Activated naive CD8-positive, alpha-beta T cell (primary cell): ENCODE data around the gene ZNF467.

Experiments
- H3K27ac Mint-ChIP-seq: one replicate; pipeline ENCODE4 v1.8.0; 2021; ENCODE audit warnings: mixed read lengths
- H3K27me3 Mint-ChIP-seq: one replicate; pipeline ENCODE4 v1.8.0; 2021; ENCODE audit warnings: mixed read lengths
- H3K36me3 Mint-ChIP-seq: one replicate; pipeline ENCODE4 v1.8.0; 2021; ENCODE audit warnings: mixed read lengths
- H3K4me1 Mint-ChIP-seq: one replicate; pipeline ENCODE4 v1.8.0; 2021; ENCODE audit warnings: low read depth, mixed read lengths
- H3K4me3 Mint-ChIP-seq: one replicate; pipeline ENCODE4 v1.8.0; 2021; ENCODE audit warnings: mild to moderate bottlenecking, mixed read lengths
- H3K9me3 Mint-ChIP-seq: one replicate; pipeline ENCODE4 v1.8.0; 2021; ENCODE audit warnings: low read depth, mixed read lengths

The ZNF467 gene

DNA sequence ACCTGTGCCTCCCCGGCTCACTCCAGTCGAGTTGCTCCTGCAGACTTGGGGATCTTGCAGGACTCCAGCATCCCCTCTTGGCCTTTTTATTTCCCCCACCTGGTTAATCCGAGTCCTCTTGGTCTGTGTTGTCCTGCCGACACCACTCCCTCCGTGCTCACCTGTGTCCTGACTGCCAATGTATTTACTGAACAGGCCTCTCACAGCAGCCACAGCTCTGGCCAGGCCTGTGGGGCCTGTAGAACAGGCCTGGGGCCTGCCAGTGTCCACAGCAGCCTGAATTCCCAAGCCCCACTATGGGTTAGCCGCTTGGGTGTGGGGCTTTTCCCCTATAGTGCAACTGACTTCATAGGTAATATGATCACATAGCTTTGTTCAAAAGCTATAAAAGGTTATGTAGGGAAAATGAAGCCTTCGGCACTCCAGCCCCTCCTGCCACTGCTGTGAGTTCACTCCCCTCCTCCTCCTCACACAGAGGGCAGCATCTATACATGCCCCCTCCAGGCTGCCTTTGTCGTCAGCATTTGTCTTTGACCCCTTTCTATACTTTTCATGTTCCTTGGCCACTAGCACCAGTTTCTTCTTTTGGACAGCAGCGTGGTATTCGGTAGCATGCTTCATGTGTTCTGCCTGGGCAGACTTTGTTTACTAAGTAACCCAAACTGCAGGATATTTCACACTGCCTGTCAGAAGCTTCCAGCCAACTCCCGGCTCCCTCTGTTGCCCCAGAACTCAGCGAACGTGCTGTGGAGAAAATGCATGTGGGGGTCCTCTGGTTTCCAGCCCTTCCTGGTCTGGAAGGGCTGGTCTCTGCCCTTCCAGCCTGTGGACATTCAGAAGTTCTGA, 46.1 kb downstream of the ZNF467 start:
- peaks cover 2% of the 10 kb centered on the region for H3K36me3 Mint-ChIP-seq
- H3K27ac Mint-ChIP-seq = no peak overlapping the region
- H3K4me3 Mint-ChIP-seq = no peak overlapping the region
- no peaks in the 10 kb centered on the region for H3K27me3 Mint-ChIP-seq
- H3K9me3 Mint-ChIP-seq = no peaks in the 10 kb centered on the region
- no peaks in the 10 kb centered on the region for H3K4me1 Mint-ChIP-seq

DNA sequence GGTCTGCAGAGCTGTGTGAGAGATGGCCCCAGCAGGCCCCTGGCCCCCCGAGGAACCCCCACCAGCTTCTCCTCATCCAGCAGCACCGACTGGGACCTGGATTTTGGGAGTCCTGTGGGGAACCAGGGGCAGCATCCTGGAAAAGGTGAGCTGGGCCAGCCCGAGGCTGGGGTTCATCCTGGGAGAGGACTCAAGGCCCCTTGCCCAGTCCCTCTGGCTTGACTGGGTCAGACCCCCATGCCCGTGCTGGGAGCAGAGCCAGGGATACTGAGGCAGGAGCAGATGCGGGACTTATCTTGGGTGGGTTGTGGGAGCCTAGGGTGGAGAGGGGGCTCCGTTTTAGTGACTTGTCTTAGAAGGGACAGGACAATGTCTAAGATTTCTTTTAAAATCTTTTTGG, 47.5 kb downstream of the ZNF467 start:
- Mint-ChIP-seq H3K27ac (no peak overlapping the region), H3K27me3 (no peaks in the 10 kb centered on the region), H3K4me1 (no peaks in the 10 kb centered on the region), H3K36me3 (peaks cover 2% of the 10 kb centered on the region), H3K4me3 (no peak overlapping the region), H3K9me3 (no peaks in the 10 kb centered on the region)

DNA sequence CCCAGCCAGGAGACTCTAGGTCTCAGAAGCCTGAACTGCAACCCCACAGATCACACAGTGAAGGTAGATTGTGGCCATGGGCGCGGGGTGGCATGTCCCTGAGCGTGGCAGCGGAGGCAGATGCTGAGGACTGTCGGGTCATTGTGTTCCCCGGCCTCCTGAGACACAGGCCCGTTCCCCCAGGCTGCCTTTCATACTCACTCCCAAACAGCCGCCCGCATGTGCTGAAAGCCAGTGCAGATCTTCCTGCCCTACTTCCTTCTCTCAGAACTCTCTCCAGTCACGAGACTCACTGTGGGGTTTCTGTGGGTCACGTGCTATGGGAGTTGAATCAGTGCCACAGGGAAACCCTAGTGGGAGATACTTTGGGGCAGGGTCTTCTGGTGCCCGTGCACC, 48.0 kb downstream of the ZNF467 start:
- Mint-ChIP-seq H3K36me3 (peaks cover 2% of the 10 kb centered on the region), H3K9me3 (no peaks in the 10 kb centered on the region), H3K27me3 (no peaks in the 10 kb centered on the region), H3K4me3 (no peak overlapping the region), H3K4me1 (no peaks in the 10 kb centered on the region), H3K27ac (no peak overlapping the region)

DNA sequence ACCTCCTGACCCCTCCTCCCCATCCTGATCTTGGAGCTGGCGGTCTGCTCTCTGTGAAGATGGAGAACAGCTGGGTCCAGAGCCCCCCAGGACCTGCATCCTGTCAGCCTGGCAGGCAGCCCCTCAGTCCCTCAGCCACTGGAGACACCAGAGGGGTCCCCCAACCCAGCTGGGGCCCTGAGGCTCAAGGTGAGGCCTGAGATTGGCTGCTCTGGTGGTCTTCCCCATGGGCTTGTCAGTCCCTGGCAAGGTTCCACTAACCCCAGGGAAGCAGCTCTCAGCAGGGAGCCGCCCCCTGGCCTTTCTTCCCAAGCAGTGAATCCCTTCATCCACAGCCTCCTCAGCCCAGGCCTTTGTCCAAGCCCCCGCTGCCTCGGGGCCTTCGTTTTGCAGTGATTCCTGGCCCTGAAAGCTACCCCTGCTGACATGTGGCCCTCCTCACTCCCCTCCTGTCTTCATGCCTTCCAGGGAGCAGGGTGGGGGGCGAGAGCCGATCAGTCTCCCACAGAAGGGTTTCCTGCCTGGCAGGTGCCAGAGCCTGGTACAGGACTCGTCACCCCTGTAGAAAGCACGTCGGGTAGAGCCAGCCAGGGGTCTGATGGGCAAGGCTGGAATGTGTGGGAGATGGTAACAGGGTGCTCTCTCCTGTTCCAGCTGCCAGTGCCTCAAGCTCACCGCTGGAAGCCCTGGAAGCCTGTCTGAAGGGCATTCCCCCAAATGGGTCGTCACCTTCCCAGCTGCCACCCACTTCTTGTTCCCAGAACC, 48.5 kb downstream of the ZNF467 start:
- H3K4me1 Mint-ChIP-seq = no peaks in the 10 kb centered on the region
- no peak overlapping the region for H3K4me3 Mint-ChIP-seq
- no peak overlapping the region for H3K27ac Mint-ChIP-seq
- no peaks in the 10 kb centered on the region for H3K9me3 Mint-ChIP-seq
- H3K27me3 Mint-ChIP-seq = no peaks in the 10 kb centered on the region
- peaks cover 2% of the 10 kb centered on the region for H3K36me3 Mint-ChIP-seq

GRCh38 chr7:149723795-149724495, 49.4 kb downstream of the ZNF467 start:
- no peaks in the 10 kb centered on the region for H3K9me3 Mint-ChIP-seq

DNA sequence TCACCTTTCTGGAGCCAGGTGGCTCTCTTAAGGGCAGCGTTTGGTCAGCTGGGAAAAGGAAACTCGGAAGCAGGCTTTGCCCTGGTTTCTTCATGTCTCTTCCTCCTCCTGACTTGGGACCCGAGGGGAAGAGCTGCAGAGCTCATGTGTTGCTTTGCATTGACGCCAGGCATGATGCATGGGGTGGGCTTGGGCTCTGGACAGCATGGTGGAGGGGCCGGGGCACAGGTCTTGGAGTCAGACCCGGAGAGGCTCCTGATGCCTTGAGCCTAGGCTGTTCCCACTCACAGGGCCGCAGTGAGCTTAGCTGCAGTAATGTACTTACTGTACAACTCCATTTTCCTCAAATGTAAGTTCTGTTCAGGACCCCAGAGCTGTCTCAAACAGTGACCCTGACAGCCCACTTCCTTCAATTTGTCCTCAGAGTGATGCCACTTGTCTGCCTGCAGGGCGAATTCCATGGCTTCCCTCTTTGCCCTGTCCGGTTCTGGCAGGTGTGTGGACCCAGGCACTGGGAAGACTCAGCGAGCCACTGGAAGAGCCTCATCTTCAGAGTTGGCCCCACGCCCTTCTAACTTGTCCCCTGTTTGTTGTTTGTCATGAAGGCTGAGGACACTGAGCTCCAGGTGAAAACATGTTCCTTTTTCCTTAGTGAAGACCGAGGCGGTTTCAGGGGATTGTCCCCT, 50.2 kb downstream of the ZNF467 start:
- Mint-ChIP-seq H3K9me3 (no peaks in the 10 kb centered on the region), H3K27me3 (no peaks in the 10 kb centered on the region), H3K27ac (no peak overlapping the region), H3K4me1 (no peaks in the 10 kb centered on the region), H3K36me3 (peaks cover 2% of the 10 kb centered on the region), H3K4me3 (no peak overlapping the region)

More at GRCh38 chr7:149723795-149724495, 49.4 kb downstream of the ZNF467 start:
- H3K4me1 Mint-ChIP-seq = no peaks in the 10 kb centered on the region
- H3K27ac Mint-ChIP-seq = no peak overlapping the region
- H3K36me3 Mint-ChIP-seq = peaks cover 2% of the 10 kb centered on the region
- no peaks in the 10 kb centered on the region for H3K27me3 Mint-ChIP-seq
- H3K4me3 Mint-ChIP-seq = no peak overlapping the region

DNA sequence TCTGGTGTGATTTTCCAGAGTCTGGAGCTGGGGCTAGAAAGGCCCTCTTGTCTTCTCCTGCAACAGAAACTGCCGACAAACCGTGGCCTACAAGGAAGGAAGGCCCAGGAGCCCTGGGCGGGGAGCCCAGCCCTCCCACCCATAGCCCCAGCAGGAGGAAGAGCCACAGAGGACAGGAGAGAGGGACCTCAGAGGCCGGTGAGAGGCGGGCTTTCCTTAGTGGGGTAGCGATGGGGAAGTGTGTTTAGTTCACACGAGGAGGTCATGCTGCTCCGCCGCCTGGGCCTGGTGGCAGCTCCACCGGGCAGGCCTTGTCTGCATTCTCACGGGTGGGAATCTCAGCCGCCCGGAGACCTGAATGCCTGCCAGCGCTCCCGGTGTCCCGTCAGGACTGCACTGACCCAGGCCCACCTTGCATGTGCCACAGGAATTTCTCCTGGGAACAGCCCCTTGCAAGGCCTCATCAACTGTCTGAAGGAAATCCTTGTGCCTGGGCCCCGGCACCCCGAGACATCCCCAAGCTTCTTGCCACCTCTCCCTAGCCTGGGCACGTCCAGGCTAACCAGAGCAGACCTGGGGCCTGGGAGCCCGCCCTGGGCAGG, 50.9 kb downstream of the ZNF467 start:
- Mint-ChIP-seq H3K4me3 (no peak overlapping the region), H3K9me3 (no peaks in the 10 kb centered on the region), H3K27me3 (no peaks in the 10 kb centered on the region), H3K4me1 (no peaks in the 10 kb centered on the region), H3K36me3 (peaks cover 2% of the 10 kb centered on the region), H3K27ac (no peak overlapping the region)

DNA sequence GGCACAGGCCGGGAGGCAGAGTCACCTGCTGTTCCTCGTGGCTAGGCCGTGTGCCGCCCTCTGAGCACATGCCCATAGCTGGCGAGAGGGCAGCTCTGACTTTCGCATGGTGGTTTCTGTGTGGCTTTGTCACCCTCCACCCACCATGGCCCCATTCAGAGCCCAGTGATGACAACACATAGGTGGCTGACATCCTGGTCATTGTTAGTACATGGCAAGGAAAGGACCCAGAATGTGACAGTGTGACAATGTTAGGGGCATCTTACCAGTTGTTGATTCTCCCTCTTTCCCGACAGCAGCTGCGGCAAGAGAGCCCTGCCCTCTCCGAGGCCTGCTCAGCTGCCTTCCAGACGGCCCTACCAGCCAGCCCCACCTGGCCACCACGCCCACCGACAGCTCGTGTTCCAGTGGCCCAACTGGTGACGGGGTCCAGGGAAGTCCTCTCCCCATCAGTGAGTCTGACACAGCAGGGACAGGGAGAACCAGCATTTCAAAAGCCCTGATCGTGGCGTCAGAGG, 52.2 kb downstream of the ZNF467 start:
- Mint-ChIP-seq H3K36me3 (peaks cover 2% of the 10 kb centered on the region), H3K4me1 (peaks cover 7% of the 10 kb centered on the region), H3K27me3 (no peaks in the 10 kb centered on the region), H3K4me3 (no peak overlapping the region), H3K27ac (no peak overlapping the region), H3K9me3 (no peaks in the 10 kb centered on the region)

DNA sequence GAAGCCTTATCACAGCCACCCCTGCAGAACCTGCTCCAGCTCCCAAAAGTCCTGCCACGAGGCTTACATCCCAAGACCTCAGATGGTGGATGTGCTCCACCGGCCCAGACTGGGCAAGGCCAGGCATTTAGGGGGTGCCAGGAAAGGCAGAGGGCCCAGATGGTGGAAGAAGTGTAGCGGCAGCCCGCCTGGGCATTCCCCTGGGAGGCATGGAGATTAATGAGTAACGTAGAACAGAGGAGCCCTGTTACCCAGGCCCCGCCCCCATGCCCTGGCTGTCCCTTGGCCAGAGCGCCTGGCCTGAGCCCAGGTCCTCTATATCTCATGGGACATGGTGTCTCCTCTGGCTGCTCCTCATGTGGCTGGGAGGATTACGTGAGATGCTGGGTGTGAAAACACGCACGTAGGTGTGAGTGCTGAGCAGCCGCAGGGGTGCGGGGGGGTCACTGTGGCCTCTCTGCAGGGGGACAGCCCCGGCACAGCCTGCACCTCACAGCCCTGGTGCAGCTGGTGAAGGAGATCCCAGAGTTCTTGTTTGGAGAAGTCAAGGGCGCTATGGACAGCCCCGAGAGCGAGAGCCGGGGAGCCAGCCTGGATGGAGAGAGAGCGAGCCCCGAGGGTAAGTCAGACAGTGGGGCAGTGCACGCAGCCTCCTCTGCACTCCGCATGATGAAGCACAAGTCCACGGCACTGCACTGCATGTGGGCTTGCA, 52.9 kb downstream of the ZNF467 start:
- Mint-ChIP-seq H3K4me1 (peaks cover 13% of the 10 kb centered on the region), H3K27ac (no peak overlapping the region), H3K4me3 (no peak overlapping the region), H3K27me3 (no peaks in the 10 kb centered on the region), H3K36me3 (peaks cover 2% of the 10 kb centered on the region), H3K9me3 (no peaks in the 10 kb centered on the region)

DNA sequence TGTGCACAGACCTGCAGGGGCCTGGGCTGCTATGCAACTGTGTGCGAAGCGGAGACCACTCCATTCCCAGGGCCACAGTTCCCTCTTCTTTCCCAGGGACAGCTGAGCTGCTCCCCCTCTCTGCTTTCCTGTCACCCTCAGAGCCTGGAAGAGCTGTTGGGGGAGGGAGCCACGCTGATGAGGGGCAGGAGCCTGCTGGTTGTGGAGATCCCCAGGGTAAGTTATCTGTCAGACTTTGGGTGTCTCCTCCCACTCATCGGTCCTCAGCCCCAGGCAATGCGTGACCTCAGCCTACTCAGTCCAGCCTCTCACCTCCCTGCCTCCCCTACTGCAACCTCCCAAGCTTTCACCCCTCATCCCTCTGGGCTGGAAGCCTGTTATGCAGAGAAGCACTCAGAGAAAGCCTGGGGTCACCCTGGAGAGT, 53.5 kb downstream of the ZNF467 start:
- no peak overlapping the region for H3K4me3 Mint-ChIP-seq
- H3K27ac Mint-ChIP-seq = no peak overlapping the region
- no peaks in the 10 kb centered on the region for H3K27me3 Mint-ChIP-seq
- peaks cover 2% of the 10 kb centered on the region for H3K36me3 Mint-ChIP-seq
- peaks cover 17% of the 10 kb centered on the region for H3K4me1 Mint-ChIP-seq
- no peaks in the 10 kb centered on the region for H3K9me3 Mint-ChIP-seq

DNA sequence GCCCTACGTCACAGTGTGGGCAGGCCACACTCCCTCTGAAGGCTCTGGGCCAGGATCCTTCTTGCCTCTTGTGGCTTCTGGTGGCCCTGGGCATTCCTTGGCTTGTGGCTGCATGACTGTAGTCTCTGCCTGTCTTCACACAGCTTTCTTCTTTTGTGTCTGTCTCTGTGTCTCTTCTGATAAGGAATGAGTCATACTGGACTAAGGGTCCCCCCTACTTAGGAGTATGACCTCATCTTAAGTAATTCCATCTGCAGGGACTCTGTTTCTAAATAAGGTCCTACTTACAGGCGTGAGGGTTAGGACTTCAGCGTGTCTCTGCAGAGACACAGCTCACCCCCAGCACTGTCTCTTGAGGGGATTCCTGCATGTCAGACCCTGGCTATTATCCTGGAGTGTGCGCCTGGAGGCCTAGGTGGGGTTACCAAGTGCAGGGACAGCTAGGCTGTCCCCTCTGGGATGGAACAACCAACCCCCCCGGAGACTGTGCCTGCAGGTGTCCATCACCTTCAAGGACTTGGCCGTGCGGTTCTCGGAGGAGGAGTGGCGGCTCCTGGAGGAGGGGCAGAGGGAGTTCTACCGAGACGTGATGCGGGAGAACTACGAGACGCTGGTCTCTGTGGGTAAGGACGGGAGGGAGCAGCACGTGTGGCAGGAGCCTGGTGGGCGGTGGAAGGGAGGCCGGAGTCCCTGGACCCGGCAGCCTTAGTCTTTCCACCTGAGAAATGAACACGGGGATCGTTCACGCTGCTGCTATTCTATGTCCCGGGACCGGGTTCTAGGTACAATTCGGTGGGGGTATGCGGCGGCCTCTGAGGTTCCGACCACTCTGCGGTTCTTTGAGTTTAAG, 54.1 kb downstream of the ZNF467 start:
- Mint-ChIP-seq H3K27ac (peak overlapping the region; percentile 10), H3K36me3 (peaks cover 2% of the 10 kb centered on the region), H3K9me3 (no peaks in the 10 kb centered on the region), H3K4me3 (no peak overlapping the region), H3K4me1 (peaks cover 17% of the 10 kb centered on the region), H3K27me3 (no peaks in the 10 kb centered on the region)

GRCh38 chr7:149718730-149719049, 54.7 kb downstream of the ZNF467 start:
- no peaks in the 10 kb centered on the region for H3K9me3 Mint-ChIP-seq
- H3K36me3 Mint-ChIP-seq = peaks cover 2% of the 10 kb centered on the region
- peaks cover 17% of the 10 kb centered on the region for H3K4me1 Mint-ChIP-seq
- H3K4me3 Mint-ChIP-seq = no peak overlapping the region
- H3K27me3 Mint-ChIP-seq = no peaks in the 10 kb centered on the region
- H3K27ac Mint-ChIP-seq = no peak overlapping the region

DNA sequence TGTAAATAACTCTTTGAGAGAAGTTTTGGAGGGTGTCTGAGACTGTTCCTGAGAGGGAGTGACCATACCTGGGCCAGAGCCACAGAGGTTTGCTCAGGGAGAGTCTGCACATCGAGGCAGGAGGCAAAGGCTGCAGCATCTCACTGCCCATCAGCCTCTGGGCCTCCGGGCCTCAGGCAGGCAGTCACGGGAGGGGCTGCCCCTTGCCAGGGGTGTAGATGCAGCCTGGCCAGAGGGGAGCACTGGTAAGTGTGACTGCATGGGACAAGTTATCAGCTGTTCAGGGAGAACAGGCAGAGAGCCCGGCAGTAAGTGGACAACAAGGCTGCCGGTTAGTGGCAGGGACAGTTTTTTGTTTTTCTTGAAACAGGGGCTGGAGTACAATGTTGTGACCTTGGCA, 55.9 kb downstream of the ZNF467 start:
- no peaks in the 10 kb centered on the region for H3K27me3 Mint-ChIP-seq
- H3K4me3 Mint-ChIP-seq = no peak overlapping the region
- no peaks in the 10 kb centered on the region for H3K36me3 Mint-ChIP-seq
- H3K4me1 Mint-ChIP-seq = peaks cover 17% of the 10 kb centered on the region
- no peaks in the 10 kb centered on the region for H3K9me3 Mint-ChIP-seq
- no peak overlapping the region for H3K27ac Mint-ChIP-seq
